Tongue (tissue), 2 donors: ENCODE measurements around the gene ASRGL1. TPM values are rescaled to one million over a fixed set of nuclear protein-coding genes. Genes with fewer than 3 reads are reported as not detected.
"Not testable (repeated sequence)": the region's sequence is repeated elsewhere in the genome, so short reads cannot be mapped to it uniquely, and the experiment has no call there.

Experiments used
- DNase-seq: peaks from one replicate; pipeline ENCODE4 v3.0.0-alpha.2; 2015
- total RNA-seq: library from RNA; depleted of rRNA; stranded (reverse); fragments of >200 nt; gene quantifications from one replicate; pipeline ENCODE4 v1.2.3, GENCODE V29; 2014

ASRGL1 gene
- total RNA-seq, 1 donor from 2014 or later: 9.0 TPM

DNA sequence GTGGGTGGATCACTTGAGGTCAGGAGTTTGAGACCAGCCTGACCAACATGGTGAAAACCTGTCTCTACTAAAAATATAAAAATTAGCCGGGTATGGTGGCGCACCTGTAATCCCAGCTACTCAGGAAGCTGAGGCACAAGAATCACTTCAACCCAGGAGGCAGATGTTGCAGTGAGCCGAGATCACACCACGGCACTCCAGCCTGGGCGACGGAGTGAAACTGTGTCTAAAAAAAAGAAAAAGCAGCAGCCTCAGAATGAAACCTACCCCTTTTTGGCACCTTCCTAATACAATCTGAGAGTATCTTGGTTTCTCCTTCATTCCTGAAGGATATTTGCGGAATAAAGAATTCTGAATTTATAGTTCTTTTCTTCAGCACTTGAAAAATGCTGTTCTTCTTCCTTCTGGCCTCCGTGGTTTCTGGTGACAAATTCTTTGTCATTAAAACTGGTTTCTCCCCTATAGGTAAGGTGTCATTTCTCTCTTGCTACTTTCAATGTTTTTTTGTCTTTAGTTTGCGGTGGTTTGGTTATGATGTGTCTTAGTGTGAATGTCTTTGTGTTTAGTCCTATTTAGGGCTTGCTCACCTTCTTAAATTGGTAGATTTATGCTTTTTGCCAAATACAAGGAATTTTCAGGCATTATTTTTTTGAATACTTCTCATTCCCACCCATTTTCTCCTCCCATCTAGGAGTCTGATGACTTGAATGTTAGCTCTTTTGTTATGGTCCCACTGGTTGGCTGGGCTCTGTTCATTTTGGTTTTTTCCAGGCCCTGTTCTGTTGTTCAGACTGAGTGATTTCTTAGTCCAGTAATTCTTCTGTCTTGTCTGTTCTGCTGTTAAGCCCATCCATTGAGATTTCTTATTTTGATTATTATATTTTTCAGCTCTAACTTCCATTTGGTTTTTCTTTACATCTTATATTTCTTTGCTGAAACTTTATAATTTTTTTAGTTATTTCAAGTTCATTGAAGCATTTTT is 15.4 kb downstream of the ASRGL1 start:
- DNase-seq: no peak

DNA sequence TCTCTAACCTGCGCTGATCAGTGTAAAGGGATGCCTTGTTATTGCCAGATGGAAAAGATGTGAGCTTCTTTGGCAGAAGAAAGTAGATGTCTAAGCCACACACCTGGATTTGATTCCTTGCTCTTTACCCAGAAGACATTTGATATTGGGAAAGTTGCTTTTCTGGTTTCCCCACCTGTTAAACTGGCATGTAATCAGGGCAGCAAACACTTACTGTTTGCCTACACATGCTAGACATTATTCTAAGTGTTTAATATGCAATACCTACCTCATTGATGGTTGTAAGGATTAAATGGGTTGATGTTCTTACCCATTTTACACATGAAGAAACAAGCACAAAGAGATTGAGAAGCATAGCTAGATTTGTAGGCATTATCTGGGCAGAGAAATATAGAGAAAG is 16.6 kb downstream of the ASRGL1 start:
- peak; percentile 36 for DNase-seq

DNA sequence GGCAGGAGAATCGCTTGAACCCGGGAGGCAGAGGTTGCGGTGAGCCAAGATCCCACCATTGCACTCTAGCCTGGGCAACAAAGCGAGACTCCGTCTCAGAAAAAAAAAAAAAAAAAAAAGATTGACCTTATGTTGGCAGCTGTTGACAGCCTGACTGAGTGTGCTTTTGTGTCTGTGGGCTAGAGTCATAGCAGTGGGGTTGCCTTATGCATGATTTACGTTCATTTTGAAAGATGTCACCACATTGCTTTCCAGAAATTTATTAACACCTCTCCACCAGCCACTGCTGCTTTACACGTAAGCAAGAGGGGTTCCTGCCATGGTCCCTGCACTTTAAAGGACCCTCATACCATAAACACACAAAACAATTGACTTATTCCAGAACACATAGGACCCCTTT is 21.0 kb downstream of the ASRGL1 start:
- DNase-seq: no peak

DNA sequence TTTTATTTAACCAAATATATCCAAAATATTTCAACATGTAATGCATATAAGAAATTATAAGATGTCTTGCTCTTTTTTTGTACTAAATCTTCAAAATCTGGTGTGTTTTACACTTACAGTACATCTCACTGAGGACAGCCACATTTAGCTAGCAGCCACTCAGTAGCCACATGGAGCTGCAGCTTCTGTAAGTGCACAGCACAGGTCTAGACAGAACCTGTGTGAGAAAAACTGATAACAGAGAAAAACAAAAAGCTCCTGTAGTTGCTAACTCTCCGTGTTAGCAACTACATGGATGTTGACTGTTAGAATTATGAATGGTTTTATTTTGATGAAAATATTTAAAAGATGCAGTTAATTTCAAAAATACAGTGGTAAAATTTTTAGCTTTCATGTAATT is 22.2 kb downstream of the ASRGL1 start:
- no peak for DNase-seq

DNA sequence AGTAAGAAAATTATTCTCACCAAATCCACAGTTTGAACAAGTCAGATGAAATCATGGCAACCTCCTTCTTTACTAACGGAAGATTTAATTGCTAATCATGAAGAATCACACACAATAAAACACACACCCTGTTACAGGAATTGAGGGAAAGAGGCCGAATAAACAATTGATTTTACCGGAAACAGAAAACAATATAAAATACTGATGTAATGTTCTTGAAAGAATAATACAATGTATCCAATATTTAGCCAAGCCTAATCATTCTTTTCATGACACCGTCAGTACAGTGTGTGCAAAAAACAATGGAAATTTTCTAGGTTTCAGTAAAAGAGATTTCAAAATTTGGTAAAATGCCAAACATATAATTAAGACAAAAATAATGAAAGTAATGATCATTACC is 23.4 kb downstream of the ASRGL1 start:
- no peak for DNase-seq

DNA sequence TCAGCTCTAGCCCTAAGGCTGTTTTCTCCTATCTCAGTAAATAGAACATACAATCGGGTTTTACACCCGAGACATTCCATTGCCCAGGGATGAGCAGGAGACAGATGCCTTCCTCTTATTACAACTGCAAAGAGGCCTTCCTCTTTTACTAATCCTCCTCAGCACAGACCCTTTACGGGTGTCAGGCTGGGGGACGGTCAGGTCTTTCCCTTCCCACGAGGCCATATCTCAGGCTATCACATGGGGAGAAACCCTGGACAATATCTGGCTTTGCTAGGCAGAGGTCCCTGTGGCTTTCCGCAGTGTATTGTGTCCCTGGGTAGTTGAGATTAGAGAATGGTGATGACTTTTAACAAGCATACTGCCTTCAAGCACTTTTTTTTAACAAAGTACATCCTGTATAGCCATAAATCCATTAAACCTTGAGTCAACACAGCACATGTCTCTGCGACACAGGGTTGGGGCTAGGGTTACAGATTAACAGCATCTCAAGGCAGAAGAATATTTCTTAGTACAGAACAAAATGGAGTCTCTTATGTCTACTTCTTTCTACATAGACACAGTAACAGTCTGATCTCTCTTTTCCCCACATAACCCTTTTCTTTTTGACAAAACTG is 31.7 kb downstream of the ASRGL1 start:
- DNase-seq: not testable (repeated sequence)

DNA sequence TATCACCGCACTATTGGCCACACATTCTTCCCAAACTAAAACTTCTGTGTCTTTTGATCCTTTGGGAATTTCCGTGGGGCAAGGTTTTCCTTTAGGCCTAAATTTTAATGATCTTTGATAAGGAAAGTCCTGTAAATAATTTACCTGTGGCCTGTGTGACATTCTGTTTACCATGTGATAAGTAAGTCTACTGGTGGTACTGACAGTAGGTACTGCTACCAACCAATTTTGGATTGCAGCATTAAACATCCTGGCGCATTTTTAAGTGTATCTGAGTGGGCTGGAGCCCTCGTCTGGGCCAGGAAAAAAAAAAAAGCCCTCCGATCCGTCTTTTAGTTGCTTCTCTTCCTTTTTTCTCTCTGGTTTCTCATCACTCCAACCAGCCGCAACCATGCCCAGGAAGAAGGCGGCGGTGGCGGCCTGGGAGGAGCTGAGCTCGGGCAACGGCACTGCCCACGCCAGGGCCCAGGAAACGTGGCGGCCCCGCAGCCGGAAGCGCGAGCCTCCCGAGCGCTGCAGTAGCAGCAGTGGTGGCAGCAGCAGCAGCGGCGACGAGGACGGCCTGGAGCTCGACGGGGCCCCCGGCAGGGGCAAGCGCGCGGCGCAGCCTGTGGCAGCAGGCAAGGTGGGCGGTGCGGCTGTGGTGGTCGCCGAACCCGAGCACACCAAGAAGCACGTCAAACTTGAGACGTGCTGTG is 33.6 kb downstream of the ASRGL1 start:
- peak; percentile 43 for DNase-seq

DNA sequence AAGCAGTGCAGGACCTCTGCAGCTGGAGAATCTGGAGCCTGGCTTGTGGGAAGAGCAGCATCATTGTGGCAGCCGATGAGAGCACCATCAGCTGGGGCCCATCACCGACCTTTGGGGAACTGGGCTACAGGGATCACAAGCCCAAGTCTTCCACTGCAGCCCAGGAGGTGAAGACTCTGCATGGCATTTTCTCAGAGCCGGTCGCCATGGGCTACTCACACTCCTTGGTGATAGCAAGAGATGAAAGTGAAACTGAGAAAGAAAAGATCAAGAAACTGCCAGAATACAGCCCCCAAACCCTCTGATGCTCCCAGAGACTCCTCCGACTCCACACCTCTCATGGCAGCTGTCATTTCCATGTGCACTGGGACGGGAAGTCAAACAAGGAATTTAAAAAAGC is 35.6 kb downstream of the ASRGL1 start:
- no peak for DNase-seq

DNA sequence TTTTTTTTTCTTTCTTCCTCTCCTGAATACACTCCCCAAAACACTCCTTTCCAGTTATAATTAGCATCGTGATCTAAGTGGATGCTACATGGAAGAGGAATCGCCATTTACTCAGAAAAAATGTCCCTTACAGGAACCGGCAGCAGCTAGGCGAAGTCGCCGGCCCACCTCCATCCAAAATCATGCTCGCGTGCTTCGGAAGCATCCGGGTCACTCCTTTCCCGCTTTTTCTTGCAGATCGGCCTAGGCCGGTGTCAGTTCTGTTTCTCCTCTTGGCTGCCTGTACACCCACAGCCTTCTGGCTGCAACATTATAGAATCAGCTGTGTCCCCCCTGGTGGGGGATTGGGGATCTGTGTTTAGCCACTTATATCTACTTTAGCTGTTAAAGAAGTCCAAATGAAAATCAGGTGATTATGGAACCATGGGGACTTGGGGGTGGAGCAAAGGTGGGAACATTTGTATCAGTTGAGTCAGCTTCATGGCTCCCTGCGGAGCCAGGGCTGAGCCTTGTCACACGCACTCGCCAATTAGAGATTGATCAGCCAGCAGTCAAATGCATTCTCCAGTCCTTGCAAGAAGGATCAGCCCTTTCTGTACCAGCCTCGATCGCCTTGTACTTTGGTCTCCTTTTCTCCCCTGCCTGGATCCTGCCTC is 36.3 kb downstream of the ASRGL1 start:
- no peak for DNase-seq

DNA sequence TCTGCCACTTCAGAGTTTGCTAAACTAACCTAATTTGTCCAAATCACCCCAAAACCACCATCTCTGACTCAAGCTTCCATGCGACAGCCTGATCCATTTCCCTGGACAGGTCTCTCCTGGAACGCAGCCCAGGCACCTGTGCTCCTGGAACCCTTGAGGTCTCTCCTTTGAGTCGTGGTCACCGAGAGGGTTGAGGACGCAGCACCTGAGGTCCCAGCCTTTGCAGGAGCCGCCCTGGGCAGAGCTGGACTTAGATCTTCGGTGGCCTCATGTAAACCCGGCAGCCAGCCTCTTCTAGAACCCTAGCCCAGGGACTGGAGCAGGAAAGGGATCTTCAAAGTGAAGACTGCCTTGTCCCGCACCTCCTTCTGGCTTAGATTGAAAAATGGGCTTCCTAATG is 37.6 kb downstream of the ASRGL1 start:
- DNase-seq: no peak

DNA sequence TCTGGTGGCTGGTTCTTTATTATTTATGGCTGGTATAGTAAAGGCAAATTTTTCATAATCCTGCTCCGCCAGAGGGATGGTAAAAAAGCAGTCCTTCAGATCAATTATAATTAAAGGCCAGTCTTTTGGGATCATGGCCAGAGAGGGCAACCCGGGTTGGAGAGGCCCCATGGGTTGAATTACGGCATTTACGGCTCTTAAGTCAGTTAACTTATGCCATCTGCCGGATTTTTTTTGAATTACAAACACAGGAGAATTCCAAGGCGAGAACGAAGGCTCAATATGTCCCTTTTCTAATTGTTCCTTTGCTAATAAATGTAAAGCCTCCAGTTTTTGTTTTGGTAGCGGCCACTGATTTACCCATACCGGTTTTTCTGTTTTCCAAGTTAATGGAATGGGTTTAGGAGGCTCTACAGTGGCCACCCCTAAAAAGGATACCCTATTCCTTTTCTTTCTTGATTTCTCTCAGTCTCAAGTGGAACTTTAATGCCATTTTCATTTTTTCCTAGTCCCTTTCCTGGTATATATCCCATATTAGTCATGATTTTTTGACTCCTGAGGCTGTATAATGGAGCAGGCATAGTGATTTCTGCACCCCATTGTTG is 41.3 kb downstream of the ASRGL1 start:
- peak; percentile 74 for DNase-seq

DNA sequence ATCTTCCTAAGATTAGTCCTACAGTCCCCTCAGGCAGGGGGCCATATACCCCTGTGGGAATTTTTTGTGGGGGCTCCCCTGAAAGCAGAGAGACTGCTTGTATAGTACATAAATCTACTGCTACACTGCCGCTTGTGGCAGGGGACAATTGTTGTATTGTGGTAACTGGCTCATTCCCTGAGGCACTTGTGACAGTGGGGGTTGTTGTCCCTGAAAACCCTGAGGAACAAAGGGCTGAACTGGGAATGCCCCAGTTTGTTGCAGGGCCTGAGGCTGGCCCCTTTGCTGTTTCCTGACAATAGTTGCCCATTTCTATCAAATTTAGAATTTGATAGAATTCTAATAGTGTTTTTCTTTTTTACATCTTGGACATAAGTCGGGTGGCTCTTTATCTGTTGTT is 42.3 kb downstream of the ASRGL1 start:
- DNase-seq: not testable (repeated sequence)

DNA sequence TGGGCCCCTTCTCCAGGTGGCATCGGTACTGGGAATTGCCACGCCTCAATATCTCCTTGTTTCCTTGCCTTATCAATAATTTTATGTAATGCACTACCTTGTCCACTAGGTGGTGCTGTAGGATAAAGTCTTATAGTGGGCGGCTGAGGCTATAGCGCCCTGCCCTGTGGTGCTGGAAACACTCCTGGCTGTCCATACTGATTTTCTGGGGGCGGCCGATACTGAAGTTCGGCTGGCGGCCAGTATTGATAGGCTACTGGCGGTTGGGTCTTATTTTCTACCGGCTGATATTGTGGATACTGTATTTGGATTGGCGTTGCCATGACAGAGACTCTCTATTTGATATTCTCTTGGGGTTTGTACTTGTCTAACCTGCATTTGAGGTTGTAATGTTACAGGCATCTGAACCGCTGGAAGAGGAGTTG is 43.6 kb downstream of the ASRGL1 start:
- peak; percentile 89 for DNase-seq

DNA sequence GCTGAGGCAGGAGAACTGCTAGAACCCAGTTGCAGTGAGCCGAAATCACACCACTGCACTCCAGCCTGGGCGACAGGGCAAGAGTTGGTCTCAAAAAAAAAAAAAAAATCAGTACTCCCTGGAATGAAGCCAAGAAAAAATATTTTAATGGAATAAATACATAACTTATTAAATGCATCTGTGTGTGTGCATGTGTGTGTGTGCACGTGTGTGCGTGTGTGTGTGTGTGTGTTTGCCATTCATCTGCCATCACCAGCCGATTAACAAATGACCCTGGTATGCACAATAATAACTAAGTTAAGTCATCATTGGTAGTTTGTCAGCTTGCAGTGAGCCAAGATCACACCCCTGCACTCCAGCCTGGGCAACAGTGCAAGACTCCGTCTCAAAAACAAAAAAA is 46.6 kb downstream of the ASRGL1 start:
- no peak for DNase-seq

DNA sequence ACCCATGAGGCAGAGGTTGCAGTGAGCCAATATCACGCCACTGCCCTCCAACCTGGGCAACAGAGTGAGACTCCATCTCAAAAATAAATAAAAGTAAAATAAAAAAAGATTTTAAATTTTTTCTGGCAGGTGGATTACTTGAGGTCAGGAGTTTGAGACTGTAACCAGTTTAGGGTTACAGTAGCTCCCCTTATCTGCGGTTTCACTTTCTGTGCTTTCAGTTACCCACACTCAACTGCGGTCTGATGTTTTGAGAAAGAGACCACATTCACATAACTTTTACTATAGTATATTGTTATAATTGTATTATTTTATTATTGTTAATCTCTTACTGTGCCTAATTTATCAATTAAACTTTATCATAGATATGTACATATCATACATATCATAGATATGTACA is 48.8 kb downstream of the ASRGL1 start:
- not testable (repeated sequence) for DNase-seq

DNA sequence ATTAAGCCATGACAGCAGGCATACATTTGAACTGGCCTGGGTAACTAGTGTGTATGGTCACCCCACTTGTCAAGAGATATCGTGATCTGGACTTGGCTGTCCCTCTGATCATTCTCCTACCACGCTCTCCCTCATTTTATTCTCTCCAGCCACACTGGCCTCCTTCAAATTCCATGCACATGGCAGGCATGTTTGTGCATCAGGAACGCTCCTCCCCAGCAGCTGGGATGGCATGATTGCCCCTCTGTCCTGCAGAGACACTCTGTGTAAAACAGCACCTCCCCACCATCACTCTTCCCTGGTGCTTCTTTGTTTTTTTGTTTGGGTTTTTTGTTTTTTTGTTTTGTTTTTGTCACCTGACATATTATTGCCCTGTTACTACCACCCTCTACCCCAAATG is 50.1 kb downstream of the ASRGL1 start:
- no peak for DNase-seq

DNA sequence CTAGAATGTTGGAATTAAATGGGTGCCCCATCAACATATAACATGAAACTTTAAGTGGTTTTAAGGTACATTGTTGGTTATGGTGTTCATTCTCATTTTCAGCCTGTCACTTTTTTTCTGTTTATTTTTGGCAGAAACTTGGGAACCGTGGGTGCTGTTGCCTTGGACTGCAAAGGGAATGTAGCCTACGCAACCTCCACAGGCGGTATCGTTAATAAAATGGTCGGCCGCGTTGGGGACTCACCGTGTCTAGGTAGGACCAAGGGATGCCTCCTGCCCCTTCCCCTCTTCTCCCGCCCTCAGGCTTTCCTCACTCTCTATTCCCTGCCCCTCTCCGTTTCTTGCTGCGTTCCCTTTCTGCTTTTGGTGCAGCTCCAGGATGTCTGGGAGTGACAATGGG is 51.8 kb downstream of the ASRGL1 start:
- DNase-seq: no peak

DNA sequence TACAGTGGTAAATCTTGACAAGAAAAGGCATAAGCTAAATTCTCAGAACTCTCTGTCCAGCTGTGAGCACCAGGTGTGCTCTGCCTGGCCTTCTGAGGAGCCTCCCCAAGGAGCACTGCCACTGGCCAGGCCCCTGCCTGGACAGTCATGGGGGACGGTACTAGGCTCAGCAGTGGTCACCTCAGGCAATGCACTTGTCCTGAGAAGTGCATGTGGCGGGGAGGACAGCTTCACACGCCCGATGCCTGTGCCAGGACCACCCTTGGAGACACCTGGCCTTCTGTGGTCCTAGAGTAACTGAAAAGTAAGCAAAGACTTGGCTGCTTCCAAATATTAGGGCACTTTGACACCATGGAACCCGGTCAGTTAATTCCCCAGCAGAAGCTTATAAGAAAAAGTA is 53.0 kb downstream of the ASRGL1 start:
- DNase-seq: no peak

DNA sequence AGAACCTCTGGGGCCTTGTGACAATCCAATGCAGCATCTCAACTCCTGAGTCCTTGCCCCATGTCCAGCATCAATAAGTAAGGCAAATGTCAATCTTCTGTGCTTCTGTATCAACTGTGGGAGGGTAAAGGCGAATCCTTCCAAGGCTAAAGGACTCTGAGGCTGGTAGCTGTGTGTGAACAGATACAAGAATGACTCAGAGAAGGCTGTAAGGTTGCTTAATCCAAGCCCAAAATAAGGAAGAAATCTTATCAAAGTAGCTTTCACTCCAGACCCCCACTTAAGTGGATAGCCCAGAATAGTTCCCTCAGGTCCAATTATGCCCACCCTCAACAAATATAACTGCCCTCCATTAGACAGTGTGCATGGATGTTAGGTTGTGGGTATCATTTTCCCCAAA is 53.5 kb downstream of the ASRGL1 start:
- DNase-seq: no peak

DNA sequence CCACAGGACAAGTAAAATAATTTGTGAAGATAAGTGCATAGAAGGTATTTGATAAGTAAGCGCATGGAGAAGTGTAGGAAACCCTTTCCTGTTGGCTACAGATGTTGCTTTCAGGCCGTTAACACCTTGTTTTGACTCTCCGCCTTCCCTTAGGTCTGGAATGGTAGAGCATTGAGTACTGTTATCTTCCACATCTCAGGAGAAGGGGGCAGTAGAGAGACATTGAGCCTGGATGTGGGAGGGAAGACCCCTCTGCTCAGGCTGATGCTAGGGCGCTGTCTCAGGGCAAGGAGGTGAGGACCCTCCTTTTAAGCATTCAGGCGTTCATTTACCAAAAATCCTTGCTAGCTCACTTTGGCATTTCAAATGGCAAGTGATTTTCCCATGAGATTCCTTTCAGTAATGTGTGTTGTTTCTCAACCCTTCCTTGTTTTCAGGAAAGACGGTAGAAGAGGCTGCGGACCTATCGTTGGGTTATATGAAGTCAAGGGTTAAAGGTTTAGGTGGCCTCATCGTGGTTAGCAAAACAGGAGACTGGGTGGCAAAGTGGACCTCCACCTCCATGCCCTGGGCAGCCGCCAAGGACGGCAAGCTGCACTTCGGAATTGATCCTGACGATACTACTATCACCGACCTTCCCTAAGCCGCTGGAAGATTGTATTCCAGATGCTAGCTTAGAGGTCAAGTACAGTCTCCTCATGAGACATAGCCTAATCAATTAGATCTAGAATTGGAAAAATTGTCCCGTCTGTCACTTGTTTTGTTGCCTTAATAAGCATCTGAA is 54.6 kb downstream of the ASRGL1 start:
- DNase-seq: no peak

DNA sequence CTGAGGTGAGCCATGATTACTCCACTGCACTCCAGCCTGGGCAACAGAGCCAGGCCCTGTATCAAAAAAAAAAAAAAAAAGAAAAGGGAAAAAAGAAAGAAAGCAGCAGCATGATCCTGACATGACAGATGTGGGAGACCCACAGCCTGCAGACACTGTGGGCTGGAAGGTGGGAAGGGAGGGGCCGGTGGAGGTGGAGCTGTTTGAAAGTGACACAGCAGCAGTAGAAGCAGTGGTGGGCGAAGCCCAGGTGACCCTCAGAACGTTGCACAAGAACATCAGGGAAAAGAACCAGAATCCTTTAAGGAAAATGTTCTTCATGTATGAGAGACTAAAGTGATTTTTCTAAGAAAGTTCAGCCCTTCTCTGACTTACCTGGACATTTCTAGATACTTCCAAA is 55.3 kb downstream of the ASRGL1 start:
- no peak for DNase-seq
